ENCODE measurements around the gene RBM26.

- TF ChIP-seq CTCF (IDR thresholded peaks at IDR 0.05 in 4 of 5, conservative IDR thresholded peaks at IDR 0.05 in 1 of 5) (no peak), POLR2A (IDR thresholded peaks at IDR 0.05) (no peak)
Observed at GRCh38 chr13:79307866-79308298, 98.2 kb downstream of the RBM26 start.
